ENCODE measurements around the gene DPM2. TPM values are rescaled to one million over a fixed set of nuclear protein-coding genes. Genes with fewer than 3 reads are reported as not detected.

The DPM2 gene
- total RNA-seq, 2 donors from 2014 or later: 23.3 to 39.9 TPM

DNA sequence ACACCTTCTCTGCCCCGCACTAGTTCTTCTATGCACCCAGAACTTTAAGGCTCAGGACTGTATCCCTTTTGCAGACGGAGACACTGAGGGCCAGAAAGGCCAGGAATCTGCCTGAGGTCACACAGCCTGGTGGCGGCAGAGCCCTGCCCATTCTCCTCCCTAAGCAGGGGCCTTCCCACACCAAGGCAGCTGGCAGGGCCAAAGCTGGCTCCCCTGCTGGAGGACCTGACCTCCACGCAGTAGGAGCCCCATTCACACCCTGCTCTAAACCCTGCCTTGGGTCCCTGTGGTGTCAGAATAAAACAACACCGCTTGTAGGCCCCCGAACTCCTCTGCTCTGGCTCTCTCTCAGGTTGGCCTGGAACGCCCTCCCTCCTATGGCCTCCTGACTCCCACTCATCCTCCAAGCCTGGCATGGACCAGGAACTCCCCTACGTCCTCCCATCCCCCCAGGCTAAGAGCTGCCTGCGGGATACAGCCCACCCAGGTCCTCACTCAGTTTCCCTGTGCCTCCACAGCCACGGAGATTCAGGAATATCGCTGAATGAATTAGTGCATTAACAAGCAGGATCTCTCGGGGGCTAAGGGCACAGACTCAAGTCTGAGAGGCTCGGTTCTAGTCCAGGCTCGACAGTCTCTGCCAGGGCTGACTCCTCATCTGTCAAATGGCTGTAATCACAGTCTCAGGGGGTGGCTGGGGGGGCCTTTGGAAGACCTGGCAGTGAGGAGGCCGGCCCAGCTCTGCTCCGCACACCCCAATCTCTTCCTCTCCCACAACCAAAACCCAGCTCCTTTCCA lies 41.1 kb downstream of the DPM2 start:
- Histone ChIP-seq H3K4me1 (peaks cover 34% of the 10 kb centered on the region), H3K27ac (peak overlapping the region; percentile 22 to 89 (median 78)), H3K9me3 (peaks cover 0 to 15% (median 0%) of the 10 kb centered on the region in 3 donors), H3K36me3 (replicated peaks in 1 of 2; ENCODE audit: insufficient read depth in 1 of 2, low read depth in 2 of 2) (peaks cover 16 to 23% of the 10 kb centered on the region in 2 donors), H3K27me3 (no peaks in the 10 kb centered on the region), H3K4me3 (no peak overlapping the region)
- DNase-seq (no peak), ATAC-seq (no peak)
- TF ChIP-seq CTCF (IDR thresholded peaks at IDR 0.05): no peak
- no peak for TF ChIP-seq POLR2A (IDR thresholded peaks at IDR 0.05)
- WGBS, 2 donors: 65 to 70% methylated on average over 11 to 15 of the region's 16 CpGs
- intact Hi-C loops (cut with DNase I): no loop called here

GRCh38 chr9:127895811-127896210 lies 41.8 kb downstream of the DPM2 start:
- DNase-seq (no peak), ATAC-seq (no peak)
- Histone ChIP-seq H3K27me3 (no peaks in the 10 kb centered on the region), H3K4me1 (peaks cover 29% of the 10 kb centered on the region), H3K36me3 (replicated peaks in 1 of 2; ENCODE audit: insufficient read depth in 1 of 2, low read depth in 2 of 2) (peaks cover 16 to 25% of the 10 kb centered on the region in 2 donors), H3K4me3 (no peak overlapping the region), H3K9me3 (peaks cover 0 to 15% (median 0%) of the 10 kb centered on the region in 3 donors), H3K27ac (no peak overlapping the region)
- WGBS, 2 donors: 92 to 97% methylated on average over 8 of the region's 8 CpGs
- TF ChIP-seq POLR2A (IDR thresholded peaks at IDR 0.05) (no peak), CTCF (IDR thresholded peaks at IDR 0.05) (no peak)
- intact Hi-C loops (cut with DNase I): no loop called here

- Histone ChIP-seq H3K9me3 (peaks cover 0 to 15% (median 0%) of the 10 kb centered on the region in 3 donors), H3K36me3 (replicated peaks in 1 of 2; ENCODE audit: insufficient read depth in 1 of 2, low read depth in 2 of 2) (peaks cover 21 to 28% of the 10 kb centered on the region in 2 donors), H3K4me1 (peaks cover 20% of the 10 kb centered on the region), H3K4me3 (no peak overlapping the region), H3K27me3 (no peaks in the 10 kb centered on the region), H3K27ac (no peak overlapping the region)
- WGBS, 2 donors: 94 to 96% methylated on average over 4 of the region's 4 CpGs
- intact Hi-C loops (cut with DNase I): no loop called here
- TF ChIP-seq CTCF (IDR thresholded peaks at IDR 0.05): no peak
- TF ChIP-seq POLR2A (IDR thresholded peaks at IDR 0.05): no peak
- no peak for DNase-seq
- no peak for ATAC-seq
Observed at GRCh38 chr9:127893392-127893791, 44.3 kb downstream of the DPM2 start.

DNA sequence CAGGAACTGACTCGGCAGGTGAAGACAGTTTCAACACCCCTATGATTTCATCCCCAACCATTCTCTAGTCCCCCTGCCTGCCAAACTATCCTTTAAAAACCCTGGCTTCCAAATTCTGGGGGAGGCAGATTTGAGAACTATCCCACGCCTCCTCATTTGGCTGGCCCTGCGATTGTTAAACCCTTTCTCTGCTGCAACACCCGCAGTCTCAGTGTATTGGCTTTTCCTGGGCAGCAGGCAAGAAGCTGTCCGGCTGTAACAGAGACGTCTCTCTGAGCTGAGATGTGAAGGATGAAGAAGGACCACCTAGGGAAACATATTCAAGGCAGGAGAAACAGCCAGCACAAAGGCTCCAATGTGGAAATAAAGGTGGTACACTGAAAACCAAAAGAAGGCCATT lies 44.8 kb downstream of the DPM2 start:
- Histone ChIP-seq H3K36me3 (replicated peaks in 1 of 2; ENCODE audit: insufficient read depth in 1 of 2, low read depth in 2 of 2) (peaks cover 21 to 28% of the 10 kb centered on the region in 2 donors), H3K4me1 (peaks cover 18% of the 10 kb centered on the region), H3K9me3 (peaks cover 0 to 15% (median 0%) of the 10 kb centered on the region in 3 donors), H3K27ac (no peak overlapping the region), H3K4me3 (no peak overlapping the region), H3K27me3 (no peaks in the 10 kb centered on the region)
- intact Hi-C loops (cut with DNase I): no loop called here
- ATAC-seq (no peak), DNase-seq (no peak)
- 93 to 95% methylated on average over 6 of the region's 6 CpGs for WGBS, 2 donors
- TF ChIP-seq POLR2A (IDR thresholded peaks at IDR 0.05) (no peak), CTCF (IDR thresholded peaks at IDR 0.05) (no peak)

Data from body of pancreas (tissue), 4 donors.